PC-9 (cell line): Measurements from ENCODE around the gene INTS1. TPM values are rescaled to one million over a fixed set of nuclear protein-coding genes. Genes with fewer than 3 reads are reported as not detected.

Source experiments
- BruUV-seq: library from RNA; stranded (reverse); fragments of 400-500 nt; replicated peaks from 2 replicates; lab custom pipeline; 2021; lab: Mats Ljungman, UMichigan
- CTCF ChIA-PET: fragments of 300-600 bp; sonication (Branson Sonifier 250); formaldehyde crosslinking; loops from one replicate; lab custom pipeline; 2022; ENCODE audit warnings: antibody characterized with exemption; lab: Charles Lee
- POLR2A ChIA-PET: fragments of 300-600 bp; sonication (Branson Sonifier 250); formaldehyde crosslinking; loops from one replicate; lab custom pipeline; 2022; ENCODE audit warnings: antibody characterized with exemption; ENCODE audit not compliant: unreplicated experiment; lab: Charles Lee
- DNase-seq, 2 experiments: peaks; one replicate each; pipeline versions ENCODE4 v3.0.0 to v3.0.0-alpha.2; 2015 to 2022; ENCODE audit warnings: mixed read lengths in 1 of 2
- H2AFZ ChIP-seq: fragments of 200-600 bp; sonication (generic); 2 replicates; pipeline ENCODE4 v1.8.1; 2017; ENCODE audit warnings: antibody characterized with exemption
- H3F3A ChIP-seq: fragments of 200-600 bp; sonication (generic); 2 replicates; pipeline ENCODE4 v1.8.1; 2017; ENCODE audit warnings: antibody characterized with exemption, mild to moderate bottlenecking, low read depth; ENCODE audit not compliant: insufficient read depth
- H3K27ac ChIP-seq: fragments of 200-600 bp; sonication (generic); 2 replicates; pipeline ENCODE4 v1.6.1; 2016; ENCODE audit warnings: mixed run types
- H3K27me3 ChIP-seq: fragments of 200-600 bp; sonication (generic); 2 replicates; pipeline ENCODE4 v1.6.1; 2016; ENCODE audit warnings: low read depth, mixed run types; ENCODE audit not compliant: insufficient read depth
- H3K36me3 ChIP-seq: fragments of 200-600 bp; sonication (generic); 2 replicates; pipeline ENCODE4 v1.6.1; 2016; ENCODE audit warnings: low read depth, mixed run types
- H3K4me1 ChIP-seq: fragments of 200-600 bp; sonication (generic); replicated peaks from 2 replicates; pipeline ENCODE4 v1.6.1; 2016; ENCODE audit warnings: mixed run types; ENCODE audit not compliant: insufficient read depth
- H3K4me2 ChIP-seq: fragments of 200-600 bp; sonication (generic); 2 replicates; pipeline ENCODE4 v1.6.1; 2017; ENCODE audit warnings: mixed run types
- H3K4me3 ChIP-seq: fragments of 200-600 bp; sonication (generic); 2 replicates; pipeline ENCODE4 v1.6.1; 2016; ENCODE audit warnings: mixed run types
- H3K79me2 ChIP-seq: fragments of 200-600 bp; sonication (generic); 2 replicates; pipeline ENCODE4 v1.6.1; 2017; ENCODE audit warnings: low read depth, mixed run types
- H3K9me2 ChIP-seq: fragments of 200-600 bp; sonication (generic); 2 replicates; pipeline ENCODE4 v1.8.1; 2017; ENCODE audit warnings: mild to moderate bottlenecking; ENCODE audit not compliant: insufficient read depth
- H3K9me3 ChIP-seq: fragments of 200-600 bp; sonication (generic); 2 replicates; pipeline ENCODE4 v1.8.1; 2016; ENCODE audit warnings: low read depth; ENCODE audit not compliant: insufficient read depth
- H4K20me1 ChIP-seq: fragments of 200-600 bp; sonication (generic); 2 replicates; pipeline ENCODE4 v1.8.1; 2017; ENCODE audit not compliant: insufficient read depth
- EZH2 ChIP-seq: fragments of 200-600 bp; sonication (generic); IDR thresholded peaks from 2 replicates; pipeline ENCODE4 v1.8.0; 2017; ENCODE audit warnings: antibody characterized with exemption, low read depth
- intact Hi-C: fragments of 100-400 bp; cut with micrococcal nuclease; formaldehyde crosslinking; loops from one replicate; pipeline ENCODE4 v1.10.0; 2022; ENCODE audit not compliant: unreplicated experiment
- total RNA-seq: library from RNA; stranded (reverse); gene quantifications from 2 replicates; pipeline ENCODE4 v1.2.3, GENCODE V29; 2021
- TF ChIP-seq, protein P1 (sequence below): fragments of 200-600 bp; sonication (generic); conservative IDR thresholded peaks from 2 replicates; pipeline ENCODE4 v1.6.1; 2017; ENCODE audit warnings: mixed run types, antibody characterized with exemption, mild to moderate bottlenecking, moderate library complexity

INTS1 gene
- total RNA-seq, 1 experiment from 2014 or later = 124 TPM

DNA sequence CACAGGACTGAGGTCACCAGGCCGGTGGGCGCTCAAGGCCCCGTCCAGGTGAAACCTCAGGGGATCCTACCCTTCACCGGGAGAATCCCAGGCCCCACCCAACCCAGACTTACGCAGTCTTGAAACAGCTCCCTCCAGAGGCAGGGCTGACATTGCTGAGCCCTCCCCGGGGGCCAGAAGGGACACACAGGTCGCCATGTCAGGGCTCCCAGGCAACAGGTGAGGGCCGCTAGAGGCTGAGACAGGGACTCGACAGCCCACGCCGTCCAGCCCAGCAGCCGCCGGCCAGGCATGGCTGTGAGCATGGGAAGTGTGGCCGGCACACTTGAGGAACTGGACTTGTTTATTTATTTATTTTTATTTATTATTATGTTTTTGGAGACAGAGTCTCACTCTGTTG lies 55.2 kb downstream of the INTS1 start:
- peaks cover 11% of the 10 kb centered on the region; the same call in 1 of the 2 replicates for H4K20me1 ChIP-seq
- intact Hi-C loops = no loop called here
- no peak overlapping the region for H3K4me2 ChIP-seq
- H3K9me2 ChIP-seq = no peaks in the 10 kb centered on the region
- no peak overlapping the region for H3K4me3 ChIP-seq
- no peaks in the 10 kb centered on the region for H3K36me3 ChIP-seq
- BruUV-seq = no TSS peak
- POLR2A ChIA-PET = no interaction called here
- H2AFZ ChIP-seq = no peak overlapping the region
- H3F3A ChIP-seq = peaks cover 7% of the 10 kb centered on the region; the same call in 1 of the 2 replicates
- H3K27me3 ChIP-seq = no peaks in the 10 kb centered on the region
- TF ChIP-seq, protein P1, sequence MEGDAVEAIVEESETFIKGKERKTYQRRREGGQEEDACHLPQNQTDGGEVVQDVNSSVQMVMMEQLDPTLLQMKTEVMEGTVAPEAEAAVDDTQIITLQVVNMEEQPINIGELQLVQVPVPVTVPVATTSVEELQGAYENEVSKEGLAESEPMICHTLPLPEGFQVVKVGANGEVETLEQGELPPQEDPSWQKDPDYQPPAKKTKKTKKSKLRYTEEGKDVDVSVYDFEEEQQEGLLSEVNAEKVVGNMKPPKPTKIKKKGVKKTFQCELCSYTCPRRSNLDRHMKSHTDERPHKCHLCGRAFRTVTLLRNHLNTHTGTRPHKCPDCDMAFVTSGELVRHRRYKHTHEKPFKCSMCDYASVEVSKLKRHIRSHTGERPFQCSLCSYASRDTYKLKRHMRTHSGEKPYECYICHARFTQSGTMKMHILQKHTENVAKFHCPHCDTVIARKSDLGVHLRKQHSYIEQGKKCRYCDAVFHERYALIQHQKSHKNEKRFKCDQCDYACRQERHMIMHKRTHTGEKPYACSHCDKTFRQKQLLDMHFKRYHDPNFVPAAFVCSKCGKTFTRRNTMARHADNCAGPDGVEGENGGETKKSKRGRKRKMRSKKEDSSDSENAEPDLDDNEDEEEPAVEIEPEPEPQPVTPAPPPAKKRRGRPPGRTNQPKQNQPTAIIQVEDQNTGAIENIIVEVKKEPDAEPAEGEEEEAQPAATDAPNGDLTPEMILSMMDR = no peak
- no peak for TF ChIP-seq EZH2
- no peak for DNase-seq
- no peaks in the 10 kb centered on the region for H3K9me3 ChIP-seq
- 0 out of 2 replicates have a peak, but pooled peaks cover under 1% of the 10 kb centered on the region for H3K4me1 ChIP-seq
- peaks cover 22% of the 10 kb centered on the region for H3K79me2 ChIP-seq
- no peak overlapping the region for H3K27ac ChIP-seq
- CTCF ChIA-PET = interaction anchor here (1.1 kb wide), 1 partner anchor 18 kb away, joined by 3 read pairs; no protein-coding TSS in a partner anchor

DNA sequence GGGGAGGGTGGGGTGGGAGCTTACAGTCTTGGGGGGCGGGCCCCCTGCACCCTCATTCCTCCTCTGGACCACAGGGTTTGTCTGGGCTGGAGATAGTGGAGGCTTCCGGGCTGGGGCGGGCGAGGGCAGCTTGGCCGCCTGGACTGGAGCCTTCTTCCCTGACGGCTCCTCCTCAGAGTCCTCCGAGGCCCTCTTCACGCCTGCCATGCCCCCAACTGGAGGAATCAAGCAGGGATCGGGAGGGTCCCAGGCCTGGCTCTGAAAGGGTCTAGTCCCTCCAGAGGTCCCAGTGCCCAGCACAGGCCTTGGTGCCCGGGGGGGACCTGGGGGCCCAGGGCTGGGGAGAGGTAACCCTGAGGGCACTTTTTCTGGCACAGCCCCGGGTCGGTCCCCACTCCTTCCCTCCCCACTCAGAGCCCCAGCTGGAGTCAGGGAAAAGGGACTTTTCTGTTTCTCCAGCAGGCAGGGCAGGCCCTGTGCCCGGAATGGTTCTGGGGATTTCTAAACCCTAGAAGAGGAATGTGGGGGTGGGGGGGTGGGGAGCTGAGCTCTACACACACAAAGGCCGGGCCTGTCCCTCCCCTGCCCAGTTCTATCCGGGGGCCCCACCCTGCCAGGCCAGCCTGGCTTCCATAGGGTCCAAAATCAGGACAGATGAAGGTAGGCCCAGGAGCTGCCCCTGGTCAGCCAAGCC lies 56.5 kb downstream of the INTS1 start:
- intact Hi-C loops = no loop called here
- ChIA-PET CTCF (no interaction called here), POLR2A (no interaction called here)
- TF ChIP-seq, protein P1 = no peak
- no peak for TF ChIP-seq EZH2
- Histone ChIP-seq H3K4me3 (no peak overlapping the region), H3K79me2 (peaks cover 9% of the 10 kb centered on the region; the same call in 1 of the 2 replicates), H2AFZ (no peak overlapping the region), H3K27ac (no peak overlapping the region), H3K9me2 (no peaks in the 10 kb centered on the region), H3K4me1 (no peaks in the 10 kb centered on the region), H4K20me1 (0 out of 2 replicates have a peak, but pooled peaks cover 3% of the 10 kb centered on the region), H3K4me2 (no peak overlapping the region), H3K36me3 (no peaks in the 10 kb centered on the region), H3K27me3 (no peaks in the 10 kb centered on the region), H3F3A (peaks cover 7% of the 10 kb centered on the region; the same call in 1 of the 2 replicates), H3K9me3 (no peaks in the 10 kb centered on the region)
- BruUV-seq = no TSS peak
- DNase-seq = no peak

DNA sequence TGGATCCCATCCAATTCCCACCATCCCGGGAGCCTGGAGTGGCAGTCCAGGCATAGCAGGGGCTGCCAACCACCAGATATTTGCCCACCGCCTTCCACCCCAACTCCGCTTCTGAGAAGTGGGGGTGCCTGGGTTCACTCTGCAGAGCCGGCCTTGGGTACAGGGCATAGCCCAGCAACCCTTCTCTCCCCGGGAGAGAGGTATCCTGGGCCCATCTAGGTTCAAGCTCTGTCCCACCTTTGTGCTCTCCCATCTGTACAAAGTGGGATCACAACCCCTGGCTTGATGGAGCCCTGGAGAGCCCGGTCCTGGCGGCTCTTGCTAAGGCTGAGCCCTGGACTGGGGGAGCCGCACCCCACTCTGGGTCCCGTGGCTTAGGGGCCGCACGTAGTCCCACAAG lies 57.1 kb downstream of the INTS1 start:
- Histone ChIP-seq H3K27me3 (no peaks in the 10 kb centered on the region), H3K9me2 (no peaks in the 10 kb centered on the region), H3K4me3 (no peak overlapping the region), H3F3A (peaks cover 7% of the 10 kb centered on the region; the same call in 1 of the 2 replicates), H3K4me2 (no peak overlapping the region), H3K79me2 (0 out of 2 replicates have a peak, but pooled peaks cover 3% of the 10 kb centered on the region), H3K9me3 (no peaks in the 10 kb centered on the region), H3K4me1 (no peaks in the 10 kb centered on the region), H3K36me3 (no peaks in the 10 kb centered on the region), H4K20me1 (0 out of 2 replicates have a peak, but pooled peaks cover 2% of the 10 kb centered on the region), H3K27ac (no peak overlapping the region), H2AFZ (no peak overlapping the region)
- intact Hi-C loops = no loop called here
- ChIA-PET POLR2A (no interaction called here), CTCF (no interaction called here)
- no peak for TF ChIP-seq EZH2
- TF ChIP-seq, protein P1 = no peak
- no peak for DNase-seq
- no TSS peak for BruUV-seq
